CD4-positive, alpha-beta T cell (primary cell): ENCODE results near the gene CDH12. TPM values are rescaled to one million over a fixed set of nuclear protein-coding genes. Genes with fewer than 3 reads are reported as not detected.

Experiments
- ATAC-seq: fragments of 200-7000 bp; cut with Tn5 transposase; one replicate; pipeline ENCODE4 v1.10.0; 2022; ENCODE audit warnings: mild to moderate bottlenecking; ENCODE audit not compliant: poor library complexity
- CTCF ChIA-PET: fragments of 350-600 bp; sonication (Branson Sonifier 250); formaldehyde crosslinking; loops from one replicate; lab custom pipeline; 2021; ENCODE audit warnings: antibody characterized with exemption, inconsistent platforms; lab: Charles Lee
- POLR2A ChIA-PET: fragments of 350-600 bp; sonication (Branson Sonifier 250); formaldehyde crosslinking; loops from one replicate; lab custom pipeline; 2021; ENCODE audit warnings: antibody characterized with exemption, inconsistent platforms; lab: Charles Lee
- DNase-seq, 14 experiments: peaks; one replicate each; pipeline ENCODE4 v3.0.0-alpha.2; 2013 to 2020; ENCODE audit warnings: mixed read lengths in 2 of 14
- H3K27ac ChIP-seq, 2 donors: one replicate each; pipeline versions ENCODE4 v1.5.1 to v1.7.0; 2013; ENCODE audit warnings: low read length in 2 of 2, low read depth in 1 of 2, mild to moderate bottlenecking in 1 of 2
- H3K27me3 ChIP-seq, 2 experiments: 1 replicate in 1 of 2; 2 replicates in 1 of 2; pipeline versions ENCODE4 v1.6.1 to v1.7.0; 2013; ENCODE audit warnings: low read length in 2 of 2, control low read depth in 1 of 2, mild to moderate bottlenecking in 1 of 2, moderate library complexity in 1 of 2; ENCODE audit not compliant: insufficient read depth in 2 of 2, control insufficient read depth in 1 of 2
- H3K36me3 ChIP-seq: one replicate; pipeline ENCODE4 v1.6.1; 2013; ENCODE audit warnings: low read length, control low read depth; ENCODE audit not compliant: insufficient read depth
- H3K4me1 ChIP-seq: one replicate; pipeline ENCODE4 v1.6.1; 2013; ENCODE audit warnings: low read length, control low read depth; ENCODE audit not compliant: insufficient read depth
- H3K4me3 ChIP-seq: one replicate; pipeline ENCODE4 v1.5.1; 2013; ENCODE audit warnings: mild to moderate bottlenecking, low read length, moderate library complexity
- H3K9me3 ChIP-seq, 2 experiments: 1 replicate in 1 of 2; 2 replicates in 1 of 2; pipeline versions ENCODE4 v1.6.1 to v1.7.0; 2013; ENCODE audit warnings: low read length in 2 of 2, mild to moderate bottlenecking in 2 of 2, control low read depth in 1 of 2, moderate library complexity in 1 of 2; ENCODE audit not compliant: control insufficient read depth in 1 of 2, insufficient read depth in 1 of 2
- H3K27ac Mint-ChIP-seq: one replicate; pipeline ENCODE4 v1.8.0; 2020; ENCODE audit warnings: mixed read lengths
- H3K27me3 Mint-ChIP-seq: one replicate; pipeline ENCODE4 v1.8.0; 2021; ENCODE audit warnings: mixed read lengths
- H3K36me3 Mint-ChIP-seq: one replicate; pipeline ENCODE4 v1.8.0; 2021; ENCODE audit warnings: low read depth, mixed read lengths
- H3K4me1 Mint-ChIP-seq: one replicate; pipeline ENCODE4 v1.8.0; 2021; ENCODE audit warnings: low read depth, mixed read lengths
- H3K4me3 Mint-ChIP-seq: one replicate; pipeline ENCODE4 v1.8.0; 2020; ENCODE audit warnings: mild to moderate bottlenecking, mixed read lengths
- H3K9me3 Mint-ChIP-seq: one replicate; pipeline ENCODE4 v1.8.0; 2020; ENCODE audit warnings: mixed read lengths
- intact Hi-C, 2 experiments: fragments of 100-400 bp; cut with DNase I in 1 of 2; cut with micrococcal nuclease in 1 of 2; formaldehyde crosslinking; loops; one replicate each; pipeline versions ENCODE4 v1.15.1 to v1.9.0; 2023 to 2025; cut with DNase I, micrococcal nuclease
- total RNA-seq, 174 experiments: library from RNA in 2 of 174; stranded (reverse) in 2 of 174; gene quantifications; one replicate each; pipeline ENCODE4 v1.2.3 and lab custom pipeline; 2021 to 2026
- TF ChIP-seq, protein P1 (sequence below): fragments of 200-600 bp; IDR thresholded peaks from one replicate; pipeline ENCODE4 v1.8.0; 2022; ENCODE audit warnings: antibody characterized with exemption, mild to moderate bottlenecking

The CDH12 gene
- total RNA-seq, 2 experiments from 2014 or later, result not detected

DNA sequence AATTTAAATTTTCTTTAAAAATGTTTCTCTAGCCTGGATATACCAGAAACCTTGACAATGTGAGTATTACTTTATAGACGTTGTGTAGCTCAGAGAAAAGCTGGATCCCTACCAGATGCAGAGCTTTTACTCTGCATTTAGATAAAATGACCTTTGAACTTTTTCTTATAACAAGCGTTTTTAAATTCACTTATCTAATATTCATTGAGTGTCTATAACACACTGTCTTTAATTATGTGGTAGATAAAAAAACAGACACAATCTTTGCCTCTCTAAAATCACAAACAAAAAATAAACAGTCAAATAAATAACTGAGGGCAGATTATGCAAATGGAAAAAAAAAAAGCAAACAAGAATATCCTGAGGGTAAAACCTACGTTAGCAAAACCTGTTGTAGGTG, 773.6 kb downstream of the CDH12 start:
- Mint-ChIP-seq H3K4me1 (no peaks in the 10 kb centered on the region), H3K4me3 (no peak overlapping the region), H3K27me3 (no peaks in the 10 kb centered on the region), H3K36me3 (no peaks in the 10 kb centered on the region), H3K27ac (no peak overlapping the region), H3K9me3 (peaks cover 6% of the 10 kb centered on the region)
- Histone ChIP-seq H3K4me3 (no peak overlapping the region), H3K27ac (no peak overlapping the region), H3K36me3 (no peaks in the 10 kb centered on the region), H3K4me1 (no peaks in the 10 kb centered on the region), H3K27me3 (no peaks in the 10 kb centered on the region), H3K9me3 (no peaks in the 10 kb centered on the region)
- ChIA-PET POLR2A (no interaction called here), CTCF (no interaction called here)
- TF ChIP-seq, protein P1, sequence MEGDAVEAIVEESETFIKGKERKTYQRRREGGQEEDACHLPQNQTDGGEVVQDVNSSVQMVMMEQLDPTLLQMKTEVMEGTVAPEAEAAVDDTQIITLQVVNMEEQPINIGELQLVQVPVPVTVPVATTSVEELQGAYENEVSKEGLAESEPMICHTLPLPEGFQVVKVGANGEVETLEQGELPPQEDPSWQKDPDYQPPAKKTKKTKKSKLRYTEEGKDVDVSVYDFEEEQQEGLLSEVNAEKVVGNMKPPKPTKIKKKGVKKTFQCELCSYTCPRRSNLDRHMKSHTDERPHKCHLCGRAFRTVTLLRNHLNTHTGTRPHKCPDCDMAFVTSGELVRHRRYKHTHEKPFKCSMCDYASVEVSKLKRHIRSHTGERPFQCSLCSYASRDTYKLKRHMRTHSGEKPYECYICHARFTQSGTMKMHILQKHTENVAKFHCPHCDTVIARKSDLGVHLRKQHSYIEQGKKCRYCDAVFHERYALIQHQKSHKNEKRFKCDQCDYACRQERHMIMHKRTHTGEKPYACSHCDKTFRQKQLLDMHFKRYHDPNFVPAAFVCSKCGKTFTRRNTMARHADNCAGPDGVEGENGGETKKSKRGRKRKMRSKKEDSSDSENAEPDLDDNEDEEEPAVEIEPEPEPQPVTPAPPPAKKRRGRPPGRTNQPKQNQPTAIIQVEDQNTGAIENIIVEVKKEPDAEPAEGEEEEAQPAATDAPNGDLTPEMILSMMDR, result no peak
- DNase-seq (no peak), ATAC-seq (no peak)
- intact Hi-C loops, result no loop called here

DNA sequence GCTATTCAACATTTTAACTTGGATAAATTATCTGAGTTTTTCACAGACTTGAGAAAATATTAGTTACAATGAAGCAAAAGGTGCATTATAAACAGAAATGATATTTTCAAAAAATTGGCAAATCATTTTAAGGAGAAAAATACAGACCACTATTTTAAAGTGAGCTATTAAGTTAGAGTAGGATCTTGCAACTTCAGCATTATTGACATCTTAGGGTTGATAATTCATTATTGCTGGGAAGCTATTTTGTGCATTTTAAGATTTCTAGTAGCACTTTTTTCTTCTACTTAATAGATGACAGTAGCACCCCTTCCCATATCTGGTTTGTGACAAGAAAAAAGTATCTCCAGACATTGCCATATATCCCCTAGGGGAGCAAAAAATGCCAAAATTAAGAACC, 774.1 kb downstream of the CDH12 start:
- H3K27me3 Mint-ChIP-seq, result no peaks in the 10 kb centered on the region

DNA sequence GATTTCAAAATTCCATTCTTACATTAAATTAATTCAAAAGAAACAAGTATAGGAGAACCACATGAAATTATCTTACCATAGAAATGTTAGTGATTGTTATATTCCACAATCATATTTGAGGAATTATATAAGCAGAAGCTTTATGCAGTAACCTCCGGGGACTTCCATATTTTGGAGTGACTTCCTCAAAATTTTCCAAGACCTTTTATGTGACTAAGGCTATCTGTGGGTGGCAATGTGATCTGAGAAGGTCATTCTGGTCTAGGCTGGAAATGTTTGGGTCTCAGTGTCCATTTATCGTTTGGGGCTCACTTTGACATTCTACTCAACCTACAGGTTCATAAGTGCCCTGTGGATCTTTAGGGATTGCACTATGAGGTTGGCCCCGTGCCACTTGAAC, 776.6 kb downstream of the CDH12 start:
- Histone ChIP-seq H3K36me3 (no peaks in the 10 kb centered on the region), H3K27me3 (no peaks in the 10 kb centered on the region), H3K4me1 (no peaks in the 10 kb centered on the region), H3K9me3 (no peaks in the 10 kb centered on the region), H3K4me3 (no peak overlapping the region), H3K27ac (no peak overlapping the region)
- POLR2A ChIA-PET, result no interaction called here
- intact Hi-C loops, result no loop called here
- no peaks in the 10 kb centered on the region for H3K36me3 Mint-ChIP-seq
- DNase-seq (no peak), ATAC-seq (no peak)
- H3K4me3 Mint-ChIP-seq, result no peak overlapping the region
- no peak overlapping the region for H3K27ac Mint-ChIP-seq
- TF ChIP-seq, protein P1, result no peak
- H3K4me1 Mint-ChIP-seq, result no peaks in the 10 kb centered on the region
- CTCF ChIA-PET, result no interaction called here
- H3K9me3 Mint-ChIP-seq, result peaks cover 6% of the 10 kb centered on the region
- H3K27me3 Mint-ChIP-seq, result no peaks in the 10 kb centered on the region

More for the DNA sequence above, 774.1 kb downstream of the CDH12 start:
- Histone ChIP-seq H3K27me3 (no peaks in the 10 kb centered on the region), H3K4me3 (no peak overlapping the region), H3K4me1 (no peaks in the 10 kb centered on the region), H3K9me3 (no peaks in the 10 kb centered on the region), H3K27ac (no peak overlapping the region), H3K36me3 (no peaks in the 10 kb centered on the region)
- DNase-seq (no peak), ATAC-seq (no peak)
- H3K36me3 Mint-ChIP-seq, result no peaks in the 10 kb centered on the region
- POLR2A ChIA-PET, result no interaction called here
- H3K27ac Mint-ChIP-seq, result no peak overlapping the region
- intact Hi-C loops, result no loop called here
- TF ChIP-seq, protein P1, result no peak
- H3K4me3 Mint-ChIP-seq, result no peak overlapping the region
- no peaks in the 10 kb centered on the region for H3K4me1 Mint-ChIP-seq
- H3K9me3 Mint-ChIP-seq, result peaks cover 6% of the 10 kb centered on the region
- CTCF ChIA-PET, result no interaction called here
